ENCODE results near the gene BRIX1.
"Not testable (repeated sequence)": the region's sequence is repeated elsewhere in the genome, so short reads cannot be mapped to it uniquely, and the experiment has no call there.

BRIX1 gene

DNA sequence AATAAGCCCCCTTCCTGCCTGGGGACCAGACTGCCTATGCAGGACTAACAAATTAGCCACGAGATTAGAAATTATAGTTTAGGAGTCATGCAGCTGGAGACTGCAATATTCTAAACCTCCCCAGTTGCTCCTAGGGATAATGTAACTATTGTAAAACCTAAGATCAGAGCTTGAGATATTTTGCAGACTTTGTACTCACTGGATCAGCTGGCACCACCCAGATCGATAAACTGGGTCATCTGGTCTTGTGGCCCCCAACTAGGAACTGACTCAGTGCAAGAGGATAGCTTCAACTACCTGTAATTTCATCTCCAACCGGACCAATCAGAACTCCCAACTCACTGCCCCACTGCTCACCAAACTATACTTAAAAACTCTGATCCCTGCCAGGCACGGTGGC lies 52.0 kb downstream of the BRIX1 start:
- no peak for DNase-seq (ENCODE audit: low spot score)

DNA sequence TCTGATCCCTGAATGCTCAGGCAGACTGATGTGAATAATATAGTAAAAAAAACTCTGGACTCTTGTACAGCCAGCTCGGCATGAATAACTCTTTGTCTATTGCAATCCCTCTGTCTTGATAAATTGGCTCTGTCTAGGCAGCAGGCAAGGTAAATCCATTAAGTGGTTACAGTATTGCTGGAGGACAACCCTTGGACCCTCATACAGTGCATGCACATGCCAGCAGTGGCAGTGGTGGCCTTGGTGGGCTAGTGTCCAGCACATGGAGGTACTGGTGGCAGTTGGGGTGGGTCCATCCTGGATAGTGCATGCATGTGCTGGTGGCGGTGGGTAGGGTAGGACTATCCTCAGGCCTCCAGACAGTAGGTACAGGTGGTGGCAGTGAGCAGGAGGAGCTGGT lies 52.7 kb downstream of the BRIX1 start:
- no peak for DNase-seq (ENCODE audit: low spot score)

DNA sequence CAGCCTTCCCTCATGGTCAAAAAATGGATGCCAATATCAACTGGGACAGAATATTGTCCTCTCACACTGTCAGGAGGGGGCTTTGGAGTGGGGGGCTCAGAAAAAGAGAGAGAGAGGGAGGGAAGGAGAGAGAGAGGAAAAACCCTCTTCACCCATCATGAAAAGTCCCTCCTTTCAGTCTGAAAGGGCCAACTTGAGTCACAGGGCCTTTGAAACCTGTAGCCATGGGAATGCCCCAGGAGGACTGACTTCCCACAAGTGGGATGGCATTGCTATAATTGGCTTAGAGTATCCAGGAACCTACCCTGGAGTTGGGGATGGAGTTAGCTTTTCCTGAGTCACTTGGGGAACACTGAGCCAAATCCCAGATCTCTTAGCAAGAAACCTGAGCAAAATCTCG lies 55.0 kb downstream of the BRIX1 start:
- no peak for DNase-seq (ENCODE audit: low spot score)

DNA sequence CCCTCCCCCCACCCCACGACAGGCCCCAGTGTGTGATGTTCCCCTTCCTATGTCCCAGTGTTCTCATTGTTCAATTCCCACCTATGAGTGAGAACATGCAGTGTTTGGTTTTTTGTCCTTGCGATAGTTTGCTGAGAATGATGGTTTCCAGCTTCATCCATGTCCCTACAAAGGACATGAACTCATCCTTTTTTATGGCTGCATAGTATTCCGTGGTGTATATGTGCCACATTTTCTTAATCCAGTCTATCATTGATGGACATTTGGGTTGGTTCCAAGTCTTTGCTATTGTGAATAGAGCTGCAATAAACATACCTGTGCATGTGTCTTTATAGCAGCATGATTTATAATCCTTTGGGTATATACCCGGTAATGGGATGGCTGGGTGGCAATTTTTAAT lies 56.1 kb downstream of the BRIX1 start:
- DNase-seq (ENCODE audit: low spot score), result not testable (repeated sequence)
